Endothelial cell (in vitro differentiated cells): ENCODE data around the gene C1orf35. TPM values are rescaled to one million over a fixed set of nuclear protein-coding genes. Genes with fewer than 3 reads are reported as not detected.

Experiments
- DNase-seq: peaks from one replicate; pipeline ENCODE4 v3.0.0; 2021; ENCODE audit warnings: low spot score
- H3K27ac Mint-ChIP-seq: one replicate; pipeline ENCODE4 v1.8.0; 2021; ENCODE audit warnings: mixed read lengths, inconsistent platforms; ENCODE audit not compliant: unreplicated experiment
- H3K27me3 Mint-ChIP-seq: one replicate; pipeline ENCODE4 v1.8.0; 2021; ENCODE audit warnings: mild to moderate bottlenecking, moderate library complexity, mixed read lengths, inconsistent platforms; ENCODE audit not compliant: unreplicated experiment
- H3K36me3 Mint-ChIP-seq: one replicate; pipeline ENCODE4 v1.8.0; 2021; ENCODE audit warnings: mild to moderate bottlenecking, low read depth, mixed read lengths, inconsistent platforms; ENCODE audit not compliant: unreplicated experiment
- H3K4me1 Mint-ChIP-seq: one replicate; pipeline ENCODE4 v1.8.0; 2021; ENCODE audit warnings: mild to moderate bottlenecking, mixed read lengths, inconsistent platforms; ENCODE audit not compliant: unreplicated experiment
- H3K4me3 Mint-ChIP-seq: one replicate; pipeline ENCODE4 v1.8.0; 2021; ENCODE audit warnings: mild to moderate bottlenecking, mixed read lengths, inconsistent platforms; ENCODE audit not compliant: unreplicated experiment
- H3K9me3 Mint-ChIP-seq: one replicate; pipeline ENCODE4 v1.8.0; 2021; ENCODE audit warnings: mixed read lengths, inconsistent platforms; ENCODE audit not compliant: unreplicated experiment
- total RNA-seq: library from RNA; stranded (reverse); fragmentation: NEBNext Ultra II Directional; extraction: Animal tissue kit (Norgen Biotek cat#: 25700); gene quantifications from one replicate; pipeline ENCODE4 v1.2.1, GENCODE V29; 2021; ENCODE audit not compliant: unreplicated experiment
- TF ChIP-seq, protein P1 (sequence below): fragments of 200-600 bp; sonication (generic); IDR thresholded peaks from one replicate; pipeline ENCODE4 v1.5.0; 2021; ENCODE audit warnings: antibody characterized with exemption; ENCODE audit not compliant: unreplicated experiment

C1orf35 gene
- total RNA-seq, 1 donor from 2014 or later, result 23.2 TPM

DNA sequence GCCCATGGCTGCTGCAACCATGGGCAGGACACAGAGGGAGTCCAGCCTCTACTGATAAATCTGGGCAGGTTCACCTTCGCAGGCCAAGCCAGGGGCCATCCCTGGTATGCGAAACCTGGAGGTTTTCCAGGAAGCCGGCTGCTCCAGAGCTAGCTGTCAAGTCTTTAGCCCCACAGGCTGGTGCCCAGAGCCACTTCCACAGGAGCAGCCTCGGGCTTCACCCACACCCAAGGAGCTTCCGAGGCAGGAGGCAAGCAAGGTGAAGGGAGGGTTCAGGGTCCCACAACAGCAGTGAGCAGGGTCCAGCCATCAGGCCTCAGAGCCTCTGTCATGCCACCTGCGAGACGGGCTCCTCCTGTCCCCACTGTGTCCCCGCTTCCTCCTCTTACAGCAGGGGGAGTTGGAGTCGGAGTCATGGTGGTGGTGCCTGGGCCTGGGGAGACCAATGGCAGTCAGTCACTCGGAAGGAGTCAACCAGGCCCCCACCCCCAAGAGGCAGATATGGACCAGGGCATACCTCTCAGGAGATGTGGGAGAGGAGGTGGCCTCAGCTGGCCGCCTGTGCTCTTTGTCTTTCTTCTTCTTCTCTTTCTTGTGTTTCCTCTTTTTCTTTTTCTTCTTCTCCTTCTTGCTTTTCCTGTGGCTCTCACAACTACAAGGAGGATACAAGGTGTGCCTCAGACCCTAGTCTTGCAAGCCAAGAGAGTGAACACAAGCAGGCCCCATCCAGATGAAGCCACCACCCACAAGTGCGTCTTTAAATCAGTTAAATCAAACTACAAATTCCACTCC is 2.1 kb downstream of the C1orf35 start:
- Mint-ChIP-seq H3K4me1 (peaks cover 9% of the 10 kb centered on the region), H3K9me3 (no peaks in the 10 kb centered on the region), H3K36me3 (peaks cover 20% of the 10 kb centered on the region), H3K4me3 (peak overlapping the region; percentile 85), H3K27me3 (peaks cover 10% of the 10 kb centered on the region), H3K27ac (peak overlapping the region; percentile 74)
- TF ChIP-seq, protein P1, sequence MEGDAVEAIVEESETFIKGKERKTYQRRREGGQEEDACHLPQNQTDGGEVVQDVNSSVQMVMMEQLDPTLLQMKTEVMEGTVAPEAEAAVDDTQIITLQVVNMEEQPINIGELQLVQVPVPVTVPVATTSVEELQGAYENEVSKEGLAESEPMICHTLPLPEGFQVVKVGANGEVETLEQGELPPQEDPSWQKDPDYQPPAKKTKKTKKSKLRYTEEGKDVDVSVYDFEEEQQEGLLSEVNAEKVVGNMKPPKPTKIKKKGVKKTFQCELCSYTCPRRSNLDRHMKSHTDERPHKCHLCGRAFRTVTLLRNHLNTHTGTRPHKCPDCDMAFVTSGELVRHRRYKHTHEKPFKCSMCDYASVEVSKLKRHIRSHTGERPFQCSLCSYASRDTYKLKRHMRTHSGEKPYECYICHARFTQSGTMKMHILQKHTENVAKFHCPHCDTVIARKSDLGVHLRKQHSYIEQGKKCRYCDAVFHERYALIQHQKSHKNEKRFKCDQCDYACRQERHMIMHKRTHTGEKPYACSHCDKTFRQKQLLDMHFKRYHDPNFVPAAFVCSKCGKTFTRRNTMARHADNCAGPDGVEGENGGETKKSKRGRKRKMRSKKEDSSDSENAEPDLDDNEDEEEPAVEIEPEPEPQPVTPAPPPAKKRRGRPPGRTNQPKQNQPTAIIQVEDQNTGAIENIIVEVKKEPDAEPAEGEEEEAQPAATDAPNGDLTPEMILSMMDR, result no peak
- DNase-seq, result no peak

DNA sequence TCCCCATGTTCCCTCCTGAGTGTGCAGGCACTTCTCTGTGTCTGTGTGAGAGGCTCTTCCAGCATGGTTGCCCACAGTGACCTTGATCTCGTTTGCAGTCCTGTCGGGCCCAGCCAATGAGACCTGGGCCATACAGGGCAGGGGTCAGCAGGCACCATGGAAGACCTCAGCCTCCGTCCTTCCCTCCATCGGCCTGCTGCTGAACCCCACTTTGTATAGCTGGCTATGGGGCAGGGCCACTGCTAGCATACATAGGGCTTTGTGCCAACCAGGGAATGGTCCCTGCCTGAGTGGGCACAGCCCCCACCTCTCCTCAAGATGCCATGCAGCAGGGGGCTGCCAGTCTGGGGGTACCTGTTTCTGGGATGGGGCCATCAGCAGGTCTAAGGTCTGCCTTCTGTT is 3.8 kb downstream of the C1orf35 start:
- peak overlapping the region; percentile 78 for H3K4me3 Mint-ChIP-seq
- peaks cover 15% of the 10 kb centered on the region for H3K27me3 Mint-ChIP-seq
- peaks cover 34% of the 10 kb centered on the region for H3K36me3 Mint-ChIP-seq
- H3K9me3 Mint-ChIP-seq, result no peaks in the 10 kb centered on the region
- peak overlapping the region; percentile 24 for H3K27ac Mint-ChIP-seq
- H3K4me1 Mint-ChIP-seq, result peaks cover 19% of the 10 kb centered on the region
- TF ChIP-seq, protein P1, result no peak
- no peak for DNase-seq

DNA sequence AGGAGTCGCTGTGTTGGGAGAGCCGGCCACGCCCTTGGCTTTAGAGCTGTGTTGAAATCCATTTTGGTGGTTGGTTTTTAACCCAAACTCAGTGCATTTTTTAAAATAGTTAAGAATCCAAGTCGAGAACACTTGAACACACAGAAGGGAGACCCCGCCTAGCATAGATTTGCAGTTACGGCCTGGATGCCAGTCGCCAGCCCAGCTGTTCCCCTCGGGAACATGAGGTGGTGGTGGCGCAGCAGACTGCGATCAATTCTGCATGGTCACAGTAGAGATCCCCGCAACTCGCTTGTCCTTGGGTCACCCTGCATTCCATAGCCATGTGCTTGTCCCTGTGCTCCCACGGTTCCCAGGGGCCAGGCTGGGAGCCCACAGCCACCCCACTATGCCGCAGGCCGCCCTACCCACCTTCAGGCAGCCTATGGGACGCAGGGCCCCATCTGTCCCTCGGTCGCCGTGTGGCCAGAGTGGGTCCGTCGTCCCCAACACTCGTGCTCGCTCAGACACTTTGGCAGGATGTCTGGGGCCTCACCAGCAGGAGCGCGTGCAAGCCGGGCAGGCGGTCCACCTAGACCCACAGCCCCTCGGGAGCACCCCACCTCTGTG is 4.7 kb downstream of the C1orf35 start:
- Mint-ChIP-seq H3K27ac (no peak overlapping the region), H3K9me3 (no peaks in the 10 kb centered on the region), H3K4me3 (no peak overlapping the region), H3K36me3 (peaks cover 37% of the 10 kb centered on the region), H3K27me3 (peaks cover 15% of the 10 kb centered on the region), H3K4me1 (peaks cover 18% of the 10 kb centered on the region)
- DNase-seq, result no peak
- TF ChIP-seq, protein P1, result no peak

- Mint-ChIP-seq H3K9me3 (no peaks in the 10 kb centered on the region), H3K27me3 (peaks cover 15% of the 10 kb centered on the region), H3K4me1 (peaks cover 18% of the 10 kb centered on the region), H3K4me3 (peak overlapping the region; percentile 59), H3K27ac (no peak overlapping the region), H3K36me3 (peaks cover 37% of the 10 kb centered on the region)
- TF ChIP-seq, protein P1, result no peak
- no peak for DNase-seq
Measured at GRCh38 chr1:228097333-228098081, 5.6 kb downstream of the C1orf35 start.
